ENCODE measurements around the gene MTREX.

MTREX gene

DNA sequence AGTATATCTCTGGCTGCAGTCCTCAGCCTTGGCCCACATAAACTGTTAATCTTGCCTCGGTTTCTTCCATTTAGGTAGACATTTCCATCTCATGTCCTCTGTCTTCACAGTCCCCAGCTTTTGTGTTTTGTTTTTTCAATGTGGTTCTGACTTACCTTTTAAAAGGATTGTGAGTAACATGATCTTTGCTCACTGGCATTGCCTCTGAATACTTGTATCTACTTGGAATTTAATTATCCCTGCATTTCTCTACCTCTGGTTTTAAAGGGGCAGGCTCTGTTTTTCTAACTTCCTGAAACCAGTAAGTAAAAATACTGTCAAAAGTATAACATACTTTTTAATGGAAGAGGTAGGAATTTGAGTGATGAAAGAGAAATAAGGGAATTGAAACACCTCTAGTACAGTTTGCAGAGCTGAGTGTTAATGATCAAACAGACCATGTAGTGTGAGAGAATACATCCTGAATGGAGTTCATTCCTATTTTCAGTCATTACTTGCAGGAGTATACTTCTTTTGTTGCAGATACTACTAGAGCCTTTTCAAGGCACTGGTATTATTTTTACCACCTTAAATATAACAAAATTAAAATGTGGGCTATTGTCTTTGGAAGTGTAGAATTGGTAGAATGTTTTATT, 62.6 kb downstream of the MTREX start:
- no peak overlapping the region for H3K4me3 ChIP-seq (ENCODE audit: low read depth in 1 of 5, low read length in 5 of 5)
- H3K27me3 ChIP-seq (ENCODE audit: control insufficient read depth in 5 of 5, insufficient read depth in 4 of 5, low read length in 5 of 5): no peaks in the 10 kb centered on the region
- H3K27ac ChIP-seq (ENCODE audit: low read depth, low read length): no peak overlapping the region
- peaks cover 11 to 44% (median 24%) of the 10 kb centered on the region in 5 donors for H3K36me3 ChIP-seq (ENCODE audit: control insufficient read depth in 5 of 5, insufficient read depth in 5 of 5, low read length in 5 of 5)
- peaks cover 0 to 6% (median 0%) of the 10 kb centered on the region in 5 donors for H3K4me1 ChIP-seq (ENCODE audit: control insufficient read depth in 5 of 5, insufficient read depth in 5 of 5, low read length in 5 of 5)
- H3K9me3 ChIP-seq (ENCODE audit: control insufficient read depth in 5 of 5, low read length in 5 of 5): no peaks in the 10 kb centered on the region
- H3K9ac ChIP-seq (ENCODE audit: low read length in 5 of 5): no peak overlapping the region

DNA sequence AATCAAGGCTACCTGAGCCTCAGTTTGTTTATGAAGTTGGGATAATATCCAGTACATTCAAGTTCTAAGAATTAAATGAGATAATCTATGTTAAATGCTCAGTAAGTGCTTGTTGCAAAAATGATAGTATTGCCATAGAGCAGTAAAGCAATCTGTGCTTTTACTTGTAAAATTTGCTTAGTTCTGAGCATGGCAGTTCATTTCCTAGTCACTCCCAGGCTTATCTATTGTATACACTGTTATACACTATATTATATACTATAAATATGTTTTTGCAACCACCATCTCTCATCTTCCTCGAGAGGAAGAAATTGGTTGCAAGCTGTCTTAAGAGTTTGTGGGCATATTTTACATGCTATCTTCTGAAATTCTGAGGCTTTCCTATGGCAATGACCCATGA, 63.4 kb downstream of the MTREX start:
- Histone ChIP-seq H3K4me3 (ENCODE audit: low read depth in 1 of 5, low read length in 5 of 5) (no peak overlapping the region), H3K36me3 (ENCODE audit: control insufficient read depth in 5 of 5, insufficient read depth in 5 of 5, low read length in 5 of 5) (peaks cover 11 to 44% (median 24%) of the 10 kb centered on the region in 5 donors)

DNA sequence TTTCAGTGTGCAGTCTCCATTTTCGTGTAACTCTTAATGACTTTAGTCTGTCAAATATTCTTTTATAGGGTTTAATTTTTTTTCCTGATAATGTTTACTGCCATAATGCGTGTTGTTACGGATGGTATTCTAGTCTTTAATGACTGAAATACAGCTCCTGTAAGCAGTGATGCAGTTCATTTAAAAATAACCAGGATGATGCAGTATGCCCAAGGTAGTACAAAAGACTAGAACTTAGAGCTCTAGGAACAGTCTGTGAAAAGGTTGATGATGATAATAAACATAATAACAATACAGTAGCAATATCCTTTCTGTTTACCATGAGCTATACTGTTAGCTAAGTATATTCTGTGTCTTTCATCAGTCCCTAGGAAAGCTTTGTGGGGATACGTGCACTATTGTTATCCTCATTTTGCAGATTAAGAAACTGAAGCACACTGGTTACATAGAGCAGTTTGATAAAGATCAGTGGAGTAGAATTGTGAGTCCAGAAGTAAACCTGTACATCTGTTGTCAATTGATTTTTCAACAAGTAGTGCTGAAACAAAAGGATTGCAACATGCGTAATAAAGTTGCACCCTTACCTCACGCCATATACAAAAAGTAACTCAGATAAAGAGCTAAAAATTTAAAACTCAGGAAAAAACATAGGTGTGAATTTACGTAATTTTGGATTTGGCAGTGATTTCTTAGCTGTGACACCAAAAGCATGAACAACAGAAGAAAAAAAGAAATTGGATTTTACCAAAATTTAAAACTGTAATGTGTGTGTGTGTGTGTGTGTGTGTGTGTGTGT, 64.5 kb downstream of the MTREX start:
- H3K27me3 ChIP-seq (ENCODE audit: control insufficient read depth in 5 of 5, insufficient read depth in 4 of 5, low read length in 5 of 5): no peaks in the 10 kb centered on the region
- H3K9ac ChIP-seq (ENCODE audit: low read length in 5 of 5): no peak overlapping the region
- H3K27ac ChIP-seq (ENCODE audit: low read depth, low read length): no peak overlapping the region
- H3K4me1 ChIP-seq (ENCODE audit: control insufficient read depth in 5 of 5, insufficient read depth in 5 of 5, low read length in 5 of 5): no peaks in the 10 kb centered on the region
- H3K36me3 ChIP-seq (ENCODE audit: control insufficient read depth in 5 of 5, insufficient read depth in 5 of 5, low read length in 5 of 5): peaks cover 6 to 35% (median 19%) of the 10 kb centered on the region in 5 donors
- no peaks in the 10 kb centered on the region for H3K9me3 ChIP-seq (ENCODE audit: control insufficient read depth in 5 of 5, low read length in 5 of 5)
- no peak overlapping the region for H3K4me3 ChIP-seq (ENCODE audit: low read depth in 1 of 5, low read length in 5 of 5)

More for the DNA sequence above, 63.4 kb downstream of the MTREX start:
- Histone ChIP-seq H3K27ac (ENCODE audit: low read depth, low read length) (no peak overlapping the region), H3K4me1 (ENCODE audit: control insufficient read depth in 5 of 5, insufficient read depth in 5 of 5, low read length in 5 of 5) (peaks cover 0 to 6% (median 0%) of the 10 kb centered on the region in 5 donors), H3K27me3 (ENCODE audit: control insufficient read depth in 5 of 5, insufficient read depth in 4 of 5, low read length in 5 of 5) (no peaks in the 10 kb centered on the region), H3K9me3 (ENCODE audit: control insufficient read depth in 5 of 5, low read length in 5 of 5) (no peaks in the 10 kb centered on the region), H3K9ac (ENCODE audit: low read length in 5 of 5) (no peak overlapping the region)

DNA sequence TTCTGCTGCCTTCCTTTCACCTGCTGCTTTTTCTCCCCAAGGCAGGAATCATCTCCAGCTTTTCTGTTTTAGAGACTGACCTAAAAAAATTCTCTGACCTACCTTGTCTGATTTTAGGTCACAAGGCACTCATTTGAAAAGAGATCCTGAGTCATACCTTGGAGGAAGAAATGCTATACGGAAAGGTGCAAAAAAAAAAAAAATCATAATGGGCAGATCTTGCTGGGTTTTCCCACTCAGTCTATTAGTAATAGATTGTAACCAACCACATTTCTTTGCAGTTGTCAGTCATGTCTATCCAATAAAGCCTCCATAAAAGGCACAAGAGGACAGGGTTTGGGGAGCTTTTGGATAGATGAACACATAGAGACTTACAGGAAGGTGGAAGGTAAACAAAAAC, 70.0 kb downstream of the MTREX start:
- Histone ChIP-seq H3K4me3 (ENCODE audit: low read depth in 1 of 5, low read length in 5 of 5) (no peak overlapping the region), H3K27me3 (ENCODE audit: control insufficient read depth in 5 of 5, insufficient read depth in 4 of 5, low read length in 5 of 5) (no peaks in the 10 kb centered on the region), H3K27ac (ENCODE audit: low read depth, low read length) (no peak overlapping the region), H3K4me1 (ENCODE audit: control insufficient read depth in 5 of 5, insufficient read depth in 5 of 5, low read length in 5 of 5) (no peaks in the 10 kb centered on the region), H3K9ac (ENCODE audit: low read length in 5 of 5) (no peak overlapping the region), H3K9me3 (ENCODE audit: control insufficient read depth in 5 of 5, low read length in 5 of 5) (peaks cover 0 to 3% (median 0%) of the 10 kb centered on the region in 5 donors), H3K36me3 (ENCODE audit: control insufficient read depth in 5 of 5, insufficient read depth in 5 of 5, low read length in 5 of 5) (peaks cover 9 to 26% (median 17%) of the 10 kb centered on the region in 5 donors)

- no peak overlapping the region for H3K27ac ChIP-seq (ENCODE audit: low read depth, low read length)
Observed at GRCh38 chr5:55383254-55383653, 75.5 kb downstream of the MTREX start.

DNA sequence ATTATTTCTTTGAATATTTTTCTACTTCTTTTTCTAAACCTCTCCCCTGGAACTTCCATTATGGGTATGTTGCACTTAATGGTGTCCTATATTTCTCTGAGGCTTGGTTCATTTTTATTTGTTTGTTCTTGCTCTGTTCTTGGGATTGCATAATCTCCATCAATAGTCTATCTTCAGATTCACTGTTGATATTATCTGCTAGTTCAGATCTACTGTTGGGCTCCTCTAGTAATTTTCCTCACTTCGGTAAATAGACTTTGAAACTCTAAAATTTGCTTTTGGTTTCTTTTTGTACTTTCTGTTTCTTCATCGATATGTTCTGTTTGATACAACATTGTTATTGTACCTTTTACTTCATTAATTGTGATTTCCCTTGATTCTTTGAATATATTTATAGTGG, 76.3 kb downstream of the MTREX start:
- H3K27me3 ChIP-seq (ENCODE audit: control insufficient read depth in 5 of 5, insufficient read depth in 4 of 5, low read length in 5 of 5): no peaks in the 10 kb centered on the region
- no peak overlapping the region for H3K4me3 ChIP-seq (ENCODE audit: low read depth in 1 of 5, low read length in 5 of 5)
- H3K27ac ChIP-seq (ENCODE audit: low read depth, low read length): no peak overlapping the region
- peaks cover 0 to 6% (median 2%) of the 10 kb centered on the region in 5 donors for H3K9me3 ChIP-seq (ENCODE audit: control insufficient read depth in 5 of 5, low read length in 5 of 5)
- H3K4me1 ChIP-seq (ENCODE audit: control insufficient read depth in 5 of 5, insufficient read depth in 5 of 5, low read length in 5 of 5): peaks cover 0 to 5% (median 3%) of the 10 kb centered on the region in 5 donors
- H3K36me3 ChIP-seq (ENCODE audit: control insufficient read depth in 5 of 5, insufficient read depth in 5 of 5, low read length in 5 of 5): peaks cover 8 to 32% (median 22%) of the 10 kb centered on the region in 5 donors
- H3K9ac ChIP-seq (ENCODE audit: low read length in 5 of 5): no peak overlapping the region

More at GRCh38 chr5:55383254-55383653, 75.5 kb downstream of the MTREX start:
- no peak overlapping the region for H3K9ac ChIP-seq (ENCODE audit: low read length in 5 of 5)
- H3K36me3 ChIP-seq (ENCODE audit: control insufficient read depth in 5 of 5, insufficient read depth in 5 of 5, low read length in 5 of 5): peaks cover 9 to 27% (median 19%) of the 10 kb centered on the region in 5 donors
- H3K4me1 ChIP-seq (ENCODE audit: control insufficient read depth in 5 of 5, insufficient read depth in 5 of 5, low read length in 5 of 5): peaks cover 0 to 5% (median 3%) of the 10 kb centered on the region in 5 donors
- no peak overlapping the region for H3K4me3 ChIP-seq (ENCODE audit: low read depth in 1 of 5, low read length in 5 of 5)
- no peaks in the 10 kb centered on the region for H3K27me3 ChIP-seq (ENCODE audit: control insufficient read depth in 5 of 5, insufficient read depth in 4 of 5, low read length in 5 of 5)
- H3K9me3 ChIP-seq (ENCODE audit: control insufficient read depth in 5 of 5, low read length in 5 of 5): peaks cover 0 to 6% (median 2%) of the 10 kb centered on the region in 5 donors

- Histone ChIP-seq H3K36me3 (ENCODE audit: control insufficient read depth in 5 of 5, insufficient read depth in 5 of 5, low read length in 5 of 5) (peaks cover 7 to 32% (median 20%) of the 10 kb centered on the region in 5 donors), H3K4me1 (ENCODE audit: control insufficient read depth in 5 of 5, insufficient read depth in 5 of 5, low read length in 5 of 5) (peaks cover 0 to 5% (median 3%) of the 10 kb centered on the region in 5 donors), H3K27me3 (ENCODE audit: control insufficient read depth in 5 of 5, insufficient read depth in 4 of 5, low read length in 5 of 5) (no peaks in the 10 kb centered on the region), H3K9me3 (ENCODE audit: control insufficient read depth in 5 of 5, low read length in 5 of 5) (peaks cover 0 to 6% (median 2%) of the 10 kb centered on the region in 5 donors), H3K27ac (ENCODE audit: low read depth, low read length) (no peak overlapping the region), H3K9ac (ENCODE audit: low read length in 5 of 5) (no peak overlapping the region), H3K4me3 (ENCODE audit: low read depth in 1 of 5, low read length in 5 of 5) (no peak overlapping the region)
Observed at GRCh38 chr5:55385227-55385626, 77.4 kb downstream of the MTREX start.

DNA sequence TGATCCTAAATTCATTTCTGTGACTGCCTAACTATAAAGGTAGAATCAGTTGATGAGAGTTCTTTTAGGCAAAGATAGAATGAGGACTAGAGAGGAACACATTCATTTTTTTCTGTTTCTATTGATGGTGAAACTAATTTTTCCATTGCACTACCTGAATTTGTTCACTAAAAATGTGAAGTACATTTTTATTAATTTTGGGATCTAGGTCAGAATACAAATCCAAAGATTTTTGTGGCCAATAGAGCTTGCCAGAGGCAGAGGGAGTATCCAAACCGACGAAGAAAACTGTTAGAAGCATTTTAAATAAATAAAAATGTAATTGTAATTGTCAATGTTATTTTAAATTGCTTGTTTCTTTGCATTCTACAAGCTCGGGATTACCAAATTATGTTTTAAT, 78.1 kb downstream of the MTREX start:
- no peak overlapping the region for H3K4me3 ChIP-seq (ENCODE audit: low read depth in 1 of 5, low read length in 5 of 5)
- H3K36me3 ChIP-seq (ENCODE audit: control insufficient read depth in 5 of 5, insufficient read depth in 5 of 5, low read length in 5 of 5): peaks cover 7 to 26% (median 17%) of the 10 kb centered on the region in 5 donors
- peaks cover 0 to 5% (median 3%) of the 10 kb centered on the region in 5 donors for H3K4me1 ChIP-seq (ENCODE audit: control insufficient read depth in 5 of 5, insufficient read depth in 5 of 5, low read length in 5 of 5)
- H3K27me3 ChIP-seq (ENCODE audit: control insufficient read depth in 5 of 5, insufficient read depth in 4 of 5, low read length in 5 of 5): no peaks in the 10 kb centered on the region
- peaks cover 0 to 6% (median 2%) of the 10 kb centered on the region in 5 donors for H3K9me3 ChIP-seq (ENCODE audit: control insufficient read depth in 5 of 5, low read length in 5 of 5)
- H3K9ac ChIP-seq (ENCODE audit: low read length in 5 of 5): no peak overlapping the region
- H3K27ac ChIP-seq (ENCODE audit: low read depth, low read length): no peak overlapping the region

GRCh38 chr5:55386356-55386755, 78.6 kb downstream of the MTREX start:
- Histone ChIP-seq H3K4me1 (ENCODE audit: control insufficient read depth in 5 of 5, insufficient read depth in 5 of 5, low read length in 5 of 5) (peaks cover 0 to 5% (median 3%) of the 10 kb centered on the region in 5 donors), H3K27me3 (ENCODE audit: control insufficient read depth in 5 of 5, insufficient read depth in 4 of 5, low read length in 5 of 5) (no peaks in the 10 kb centered on the region), H3K9me3 (ENCODE audit: control insufficient read depth in 5 of 5, low read length in 5 of 5) (peaks cover 0 to 6% (median 2%) of the 10 kb centered on the region in 5 donors), H3K4me3 (ENCODE audit: low read depth in 1 of 5, low read length in 5 of 5) (no peak overlapping the region), H3K36me3 (ENCODE audit: control insufficient read depth in 5 of 5, insufficient read depth in 5 of 5, low read length in 5 of 5) (peaks cover 7 to 28% (median 19%) of the 10 kb centered on the region in 5 donors), H3K27ac (ENCODE audit: low read depth, low read length) (no peak overlapping the region), H3K9ac (ENCODE audit: low read length in 5 of 5) (no peak overlapping the region)

GRCh38 chr5:55387865-55388264, 80.1 kb downstream of the MTREX start:
- H3K27ac ChIP-seq (ENCODE audit: low read depth, low read length): no peak overlapping the region
- peaks cover 0 to 7% (median 6%) of the 10 kb centered on the region in 5 donors for H3K9me3 ChIP-seq (ENCODE audit: control insufficient read depth in 5 of 5, low read length in 5 of 5)
- H3K27me3 ChIP-seq (ENCODE audit: control insufficient read depth in 5 of 5, insufficient read depth in 4 of 5, low read length in 5 of 5): no peaks in the 10 kb centered on the region
- H3K4me1 ChIP-seq (ENCODE audit: control insufficient read depth in 5 of 5, insufficient read depth in 5 of 5, low read length in 5 of 5): peaks cover 0 to 5% (median 3%) of the 10 kb centered on the region in 5 donors
- H3K9ac ChIP-seq (ENCODE audit: low read length in 5 of 5): no peak overlapping the region
- no peak overlapping the region for H3K4me3 ChIP-seq (ENCODE audit: low read depth in 1 of 5, low read length in 5 of 5)
- H3K36me3 ChIP-seq (ENCODE audit: control insufficient read depth in 5 of 5, insufficient read depth in 5 of 5, low read length in 5 of 5): peaks cover 11 to 30% (median 24%) of the 10 kb centered on the region in 5 donors

All from subcutaneous abdominal adipose tissue (tissue), 5 donors.